Endometrial microvascular endothelial cells (primary cell): Measurements from ENCODE around the gene MYOM1. TPM values are rescaled to one million over a fixed set of nuclear protein-coding genes. Genes with fewer than 3 reads are reported as not detected.
"Not testable (repeated sequence)": the region's sequence is repeated elsewhere in the genome, so short reads cannot be mapped to it uniquely, and the experiment has no call there.

Experiments used
- in situ Hi-C: cut with HindIII; loops from 2 replicates; pipeline ENCODE4 v1.10.0; 2017; ENCODE audit warnings: low sequenced_read_pairs, low pct_unique_long_range_greater_than_20kb; ENCODE audit errors: inconsistent ontology term
- total RNA-seq: library from RNA; depleted of rRNA; stranded (reverse); fragments of >200 nt; gene quantifications from one replicate; pipeline ENCODE4 v1.2.3, GENCODE V29; 2015; ENCODE audit errors: inconsistent ontology term

MYOM1 gene
- total RNA-seq, 1 donor from 2014 or later = not detected

DNA sequence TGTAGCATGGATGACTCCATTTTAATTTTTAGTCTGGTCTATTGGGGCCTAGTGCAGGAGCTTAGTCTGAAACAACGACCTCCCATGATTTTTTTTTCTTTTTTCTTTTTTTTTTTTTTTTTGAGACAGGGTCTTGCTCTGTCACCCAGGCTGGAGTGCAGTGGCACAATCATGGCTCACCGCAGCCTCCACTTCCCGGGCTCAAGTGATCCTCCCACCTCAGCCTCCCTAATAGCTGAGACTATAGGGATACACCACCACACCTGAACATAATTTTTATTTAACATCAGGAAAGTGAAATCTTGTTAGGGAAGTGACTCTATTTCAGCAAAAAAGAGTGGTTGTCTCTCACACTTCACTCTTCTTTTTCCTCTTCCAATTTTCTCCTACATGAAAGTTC, 191.7 kb downstream of the MYOM1 start:
- in situ Hi-C loops = not testable (repeated sequence)

DNA sequence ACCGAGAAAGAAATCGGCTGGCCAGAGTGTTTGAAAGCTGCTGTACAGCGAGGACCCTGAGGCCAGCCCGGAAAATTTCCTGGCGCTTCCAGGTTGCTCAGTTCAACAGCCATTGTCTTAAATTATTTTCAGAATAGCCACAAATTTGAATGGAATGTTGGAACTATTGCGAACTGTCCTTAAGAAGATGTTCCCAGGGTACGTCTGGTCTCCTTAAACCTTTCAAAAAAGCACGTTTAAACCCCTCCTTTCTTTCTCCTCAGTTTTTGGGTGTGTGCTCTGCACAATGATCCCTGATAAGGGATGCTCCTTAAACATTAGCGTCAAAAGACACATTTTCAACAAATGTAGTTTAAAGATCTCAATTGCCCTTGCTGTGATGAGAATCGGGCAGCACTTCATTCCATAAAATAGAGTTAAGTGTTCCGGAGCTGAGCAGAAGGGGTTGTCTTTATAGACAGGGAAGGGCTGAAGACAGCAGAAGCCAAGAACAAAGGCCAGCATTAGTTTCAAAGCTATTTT, 192.3 kb downstream of the MYOM1 start:
- in situ Hi-C loops = no loop called here

DNA sequence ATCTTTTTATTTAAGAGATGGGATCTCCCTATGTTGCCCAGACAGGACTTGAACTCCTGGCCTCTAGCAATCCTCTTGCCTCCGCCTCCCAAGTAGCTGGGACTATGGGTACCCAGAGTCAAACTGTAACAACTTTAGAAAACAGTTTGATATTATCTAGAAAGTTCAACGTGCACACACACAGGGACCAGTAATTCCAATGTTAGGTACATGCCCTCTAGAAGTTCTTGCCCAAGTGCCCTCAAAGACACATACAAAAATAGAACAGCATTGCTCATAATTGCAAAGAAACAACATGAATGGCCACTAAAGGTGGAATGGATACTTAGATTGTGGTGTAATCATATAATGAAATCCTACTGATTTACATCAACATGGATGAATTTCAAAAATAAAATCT, 194.2 kb downstream of the MYOM1 start:
- in situ Hi-C loops = no loop called here

DNA sequence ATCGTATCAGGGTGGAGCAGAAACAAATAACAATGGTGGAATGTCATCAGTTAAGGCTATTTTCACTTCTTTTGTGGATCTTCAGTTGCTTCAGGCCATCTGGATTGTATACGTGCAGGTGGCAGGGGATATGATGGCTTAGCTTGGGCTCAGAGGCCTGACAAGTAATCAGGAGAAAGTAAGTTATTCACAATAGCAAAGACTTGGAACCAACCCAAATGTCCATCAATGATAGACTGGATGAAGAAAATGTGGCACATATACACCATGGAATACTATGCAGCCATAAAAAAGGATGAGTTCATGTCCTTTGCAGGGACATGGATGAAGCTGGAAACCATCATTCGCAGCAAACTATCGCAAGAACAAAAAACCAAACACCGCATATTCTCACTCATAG, 196.2 kb downstream of the MYOM1 start:
- in situ Hi-C loops = not testable (repeated sequence)

Other genes starting within 250 kb of the MYOM1 start
- 41.8 TPM for gene LPIN2, start 206.8 kb downstream of the MYOM1 start, total RNA-seq
- gene MYL12A, start 27.8 kb upstream of the MYOM1 start, total RNA-seq = 1,280 TPM
- 666 TPM for gene MYL12B, start 42.2 kb upstream of the MYOM1 start, total RNA-seq
- 69.1 TPM for gene TGIF1, start 230.2 kb upstream of the MYOM1 start, total RNA-seq